Glutamatergic neuron (in vitro differentiated cells): ENCODE data around the gene SIK3. TPM values are rescaled to one million over a fixed set of nuclear protein-coding genes. Genes with fewer than 3 reads are reported as not detected.

ENCODE experiments used
- DNase-seq: peaks from one replicate; pipeline ENCODE4 v3.0.0; 2022
- H3K27ac Mint-ChIP-seq: one replicate; pipeline ENCODE4 v1.8.0; 2020; ENCODE audit warnings: mild to moderate bottlenecking, mixed read lengths, inconsistent platforms; ENCODE audit not compliant: unreplicated experiment
- H3K27me3 Mint-ChIP-seq: one replicate; pipeline ENCODE4 v1.8.0; 2020; ENCODE audit warnings: mild to moderate bottlenecking, moderate library complexity, mixed read lengths, inconsistent platforms; ENCODE audit not compliant: unreplicated experiment
- H3K36me3 Mint-ChIP-seq: one replicate; pipeline ENCODE4 v1.8.0; 2020; ENCODE audit warnings: mild to moderate bottlenecking, mixed read lengths, inconsistent platforms; ENCODE audit not compliant: unreplicated experiment
- H3K4me1 Mint-ChIP-seq: one replicate; pipeline ENCODE4 v1.8.0; 2020; ENCODE audit warnings: mild to moderate bottlenecking, low read depth, mixed read lengths, inconsistent platforms; ENCODE audit not compliant: unreplicated experiment
- H3K4me3 Mint-ChIP-seq: one replicate; pipeline ENCODE4 v1.8.0; 2020; ENCODE audit warnings: mild to moderate bottlenecking, mixed read lengths, inconsistent platforms; ENCODE audit not compliant: unreplicated experiment
- H3K9me3 Mint-ChIP-seq: one replicate; pipeline ENCODE4 v1.8.0; 2020; ENCODE audit warnings: mild to moderate bottlenecking, moderate library complexity, mixed read lengths, inconsistent platforms; ENCODE audit not compliant: unreplicated experiment
- total RNA-seq: library from RNA; stranded (reverse); fragmentation: NEBNext Ultra II Directional; extraction: Animal tissue kit (Norgen Biotek cat#: 25700); gene quantifications from one replicate; pipeline ENCODE4 v1.2.1, GENCODE V29; 2021; ENCODE audit not compliant: unreplicated experiment
- TF ChIP-seq, protein P1 (sequence below): fragments of 200-600 bp; sonication (generic); IDR thresholded peaks from one replicate; pipeline ENCODE4 v1.5.0; 2021; ENCODE audit not compliant: partially characterized antibody, unreplicated experiment

Gene SIK3
- total RNA-seq, 1 donor from 2014 or later, result 22.2 TPM

DNA sequence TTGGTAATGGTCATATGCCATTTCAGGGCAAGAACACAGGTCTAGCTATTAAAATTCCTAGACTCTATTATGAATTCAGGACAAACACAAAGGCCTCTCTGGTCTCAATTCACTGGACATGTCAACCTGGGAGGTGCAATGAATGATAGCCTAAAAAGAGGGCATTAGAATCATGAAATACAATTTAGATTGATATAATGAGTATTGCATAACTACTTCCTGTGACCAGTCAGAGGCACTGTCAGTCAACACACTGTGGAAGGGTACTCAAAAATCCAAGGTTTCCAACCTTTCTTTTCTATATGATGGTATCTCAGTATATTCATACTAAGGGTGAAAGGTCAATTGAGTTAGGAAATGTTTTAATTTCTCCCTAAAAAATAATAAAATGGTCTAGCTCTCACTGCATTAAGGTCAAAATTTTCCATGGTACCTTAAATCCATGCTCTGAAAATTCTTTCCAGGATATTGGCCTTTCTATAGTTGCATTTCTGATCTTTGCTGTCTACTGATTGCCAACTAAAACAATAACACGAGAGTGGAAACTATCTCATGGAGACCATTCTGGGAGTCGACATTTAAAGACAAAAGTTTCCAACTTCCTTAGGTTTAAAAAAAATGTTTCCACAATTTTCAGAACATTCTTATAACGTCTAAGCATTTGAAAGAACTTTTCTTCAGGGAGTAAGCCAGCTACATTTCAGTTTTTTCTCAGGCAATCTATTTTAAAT is 179.1 kb downstream of the SIK3 start:
- no peaks in the 10 kb centered on the region for H3K4me1 Mint-ChIP-seq
- no peak overlapping the region for H3K27ac Mint-ChIP-seq
- H3K9me3 Mint-ChIP-seq, result no peaks in the 10 kb centered on the region
- H3K4me3 Mint-ChIP-seq, result no peak overlapping the region
- no peaks in the 10 kb centered on the region for H3K27me3 Mint-ChIP-seq
- no peaks in the 10 kb centered on the region for H3K36me3 Mint-ChIP-seq
- TF ChIP-seq, protein P1, sequence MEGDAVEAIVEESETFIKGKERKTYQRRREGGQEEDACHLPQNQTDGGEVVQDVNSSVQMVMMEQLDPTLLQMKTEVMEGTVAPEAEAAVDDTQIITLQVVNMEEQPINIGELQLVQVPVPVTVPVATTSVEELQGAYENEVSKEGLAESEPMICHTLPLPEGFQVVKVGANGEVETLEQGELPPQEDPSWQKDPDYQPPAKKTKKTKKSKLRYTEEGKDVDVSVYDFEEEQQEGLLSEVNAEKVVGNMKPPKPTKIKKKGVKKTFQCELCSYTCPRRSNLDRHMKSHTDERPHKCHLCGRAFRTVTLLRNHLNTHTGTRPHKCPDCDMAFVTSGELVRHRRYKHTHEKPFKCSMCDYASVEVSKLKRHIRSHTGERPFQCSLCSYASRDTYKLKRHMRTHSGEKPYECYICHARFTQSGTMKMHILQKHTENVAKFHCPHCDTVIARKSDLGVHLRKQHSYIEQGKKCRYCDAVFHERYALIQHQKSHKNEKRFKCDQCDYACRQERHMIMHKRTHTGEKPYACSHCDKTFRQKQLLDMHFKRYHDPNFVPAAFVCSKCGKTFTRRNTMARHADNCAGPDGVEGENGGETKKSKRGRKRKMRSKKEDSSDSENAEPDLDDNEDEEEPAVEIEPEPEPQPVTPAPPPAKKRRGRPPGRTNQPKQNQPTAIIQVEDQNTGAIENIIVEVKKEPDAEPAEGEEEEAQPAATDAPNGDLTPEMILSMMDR, result no peak
- no peak for DNase-seq

GRCh38 chr11:116917632-116918031 is 180.6 kb downstream of the SIK3 start:
- H3K27me3 Mint-ChIP-seq, result no peaks in the 10 kb centered on the region
- TF ChIP-seq, protein P1, result no peak
- no peak overlapping the region for H3K27ac Mint-ChIP-seq
- H3K4me1 Mint-ChIP-seq, result no peaks in the 10 kb centered on the region
- no peak overlapping the region for H3K4me3 Mint-ChIP-seq
- no peaks in the 10 kb centered on the region for H3K9me3 Mint-ChIP-seq
- DNase-seq, result no peak
- no peaks in the 10 kb centered on the region for H3K36me3 Mint-ChIP-seq

DNA sequence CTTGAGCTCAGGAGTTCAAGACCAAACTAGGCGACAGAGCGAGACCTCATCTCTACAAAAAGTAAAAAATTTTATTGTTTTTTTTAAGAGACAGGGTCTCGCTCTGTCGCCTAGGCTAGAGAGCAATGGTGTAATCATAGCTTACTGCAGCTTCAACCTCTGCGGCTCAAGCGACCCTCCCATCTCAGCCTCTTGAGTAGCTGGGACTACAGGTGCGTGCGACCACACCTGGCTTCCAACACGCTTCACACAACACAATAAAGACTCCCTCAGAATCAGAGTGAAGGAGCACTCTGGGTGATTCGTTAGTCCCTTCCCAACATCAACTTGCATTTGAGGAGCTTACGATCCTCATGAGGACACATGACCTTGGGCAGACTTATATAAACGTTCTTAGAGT is 181.3 kb downstream of the SIK3 start:
- no peaks in the 10 kb centered on the region for H3K36me3 Mint-ChIP-seq
- no peaks in the 10 kb centered on the region for H3K27me3 Mint-ChIP-seq
- TF ChIP-seq, protein P1, result no peak
- H3K4me1 Mint-ChIP-seq, result no peaks in the 10 kb centered on the region
- H3K4me3 Mint-ChIP-seq, result no peak overlapping the region
- no peak overlapping the region for H3K27ac Mint-ChIP-seq
- H3K9me3 Mint-ChIP-seq, result no peaks in the 10 kb centered on the region
- no peak for DNase-seq

DNA sequence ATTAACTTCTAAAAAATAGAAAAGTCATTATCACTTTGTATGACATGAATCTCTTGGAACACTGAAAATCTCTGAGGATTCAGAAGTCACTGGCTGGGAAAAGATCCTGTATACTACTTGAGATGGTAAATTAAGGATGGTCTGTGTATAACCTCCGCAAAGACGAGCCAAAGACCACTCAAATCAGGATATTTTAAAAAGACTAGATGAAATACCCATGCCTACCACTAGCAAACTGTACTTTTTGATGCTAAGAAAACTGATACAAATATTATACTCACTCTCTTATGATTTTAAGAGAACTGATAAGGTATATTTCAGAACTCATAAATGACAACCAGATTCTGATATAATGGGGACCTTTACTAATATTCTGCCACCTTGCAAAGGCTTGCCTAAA is 182.2 kb downstream of the SIK3 start:
- TF ChIP-seq, protein P1, result peak; percentile 27
- no peaks in the 10 kb centered on the region for H3K9me3 Mint-ChIP-seq
- DNase-seq, result no peak
- no peaks in the 10 kb centered on the region for H3K27me3 Mint-ChIP-seq
- H3K27ac Mint-ChIP-seq, result no peak overlapping the region
- H3K36me3 Mint-ChIP-seq, result no peaks in the 10 kb centered on the region
- H3K4me3 Mint-ChIP-seq, result no peak overlapping the region
- H3K4me1 Mint-ChIP-seq, result no peaks in the 10 kb centered on the region

- no peaks in the 10 kb centered on the region for H3K36me3 Mint-ChIP-seq
- no peaks in the 10 kb centered on the region for H3K27me3 Mint-ChIP-seq
Measured at GRCh38 chr11:116913000-116913399, 185.2 kb downstream of the SIK3 start.

More at GRCh38 chr11:116913000-116913399, 185.2 kb downstream of the SIK3 start:
- no peak overlapping the region for H3K4me3 Mint-ChIP-seq
- no peaks in the 10 kb centered on the region for H3K9me3 Mint-ChIP-seq
- TF ChIP-seq, protein P1, result no peak
- no peaks in the 10 kb centered on the region for H3K4me1 Mint-ChIP-seq
- no peak overlapping the region for H3K27ac Mint-ChIP-seq
- no peak for DNase-seq
